K562 (cell line): ENCODE results near the gene DENND1A. TPM values are rescaled to one million over a fixed set of nuclear protein-coding genes. Genes with fewer than 3 reads are reported as not detected.
A peak's percentile ranks its signal among the peaks of the same experiment; 100 is the strongest.

ENCODE experiments used
- ATAC-seq: fragments of 200-7000 bp; cut with Tn5 transposase; 3 replicates; pipeline ENCODE4 v1.9.1; 2020; ENCODE audit warnings: moderate library complexity
- BruUV-seq: library from RNA; stranded (reverse); fragments of 400-500 nt; replicated peaks from 2 replicates; lab custom pipeline; 2021; lab: Mats Ljungman, UMichigan
- CTCF ChIA-PET: fragments of 300-600 bp; formaldehyde crosslinking; extraction: SDS; loops from one replicate; lab custom pipeline; 2021; ENCODE audit warnings: low intra/inter-chr PET ratio; lab: Yijun Ruan, JAX
- POLR2A ChIA-PET: fragments of 300-600, 350-650 bp; sonication (Branson Sonifier 250); formaldehyde crosslinking; extraction: SDS; loops from one replicate; lab custom pipeline; 2021; ENCODE audit warnings: antibody characterized with exemption, inconsistent platforms; lab: Yijun Ruan, JAX
- DNase-seq, 4 experiments: peaks; one replicate each; pipeline versions ENCODE4 v3.0.0 to v3.0.0-alpha.2; 2011 to 2018; ENCODE audit warnings: low spot score in 3 of 4, mixed read lengths in 3 of 4; ENCODE audit errors: extremely low read depth in 1 of 4
- FAIRE-seq: peaks from 2 replicates; lab custom pipeline; 2011; peaks lifted over from hg19 to GRCh38; lab: Jason Lieb, UNC
- H2AFZ ChIP-seq: 2 replicates; pipeline ENCODE4 v1.6.0; 2011; ENCODE audit warnings: low read depth, low read length, control low read depth, inconsistent platforms
- H3K27ac ChIP-seq: fragments of 200-600 bp; 3 replicates; pipeline ENCODE4 v1.8.0; 2011; ENCODE audit warnings: low read depth, mild to moderate bottlenecking, control low read depth, inconsistent platforms, low read length, moderate library complexity, mixed read lengths; ENCODE audit errors: extremely low read depth
- H3K27me3 ChIP-seq, 2 experiments: fragments of 300-600 bp in 1 of 2; 2 replicates in 1 of 2; 3 replicates in 1 of 2; pipeline versions ENCODE4 v1.6.0 to v1.8.0; 2011; ENCODE audit warnings: inconsistent platforms in 2 of 2, low read length in 2 of 2, mild to moderate bottlenecking in 1 of 2, mixed read lengths in 1 of 2, moderate library complexity in 1 of 2; ENCODE audit not compliant: control insufficient read depth in 2 of 2, insufficient read depth in 2 of 2
- H3K36me3 ChIP-seq: fragments of 300-600 bp; 3 replicates; pipeline ENCODE4 v1.8.0; 2011; ENCODE audit warnings: mild to moderate bottlenecking, low read length, inconsistent platforms; ENCODE audit not compliant: control insufficient read depth, insufficient read depth
- H3K4me1 ChIP-seq, 2 experiments: fragments of 200-600 bp in 1 of 2; replicated peaks in 1 of 2; 2 replicates in 1 of 2; 3 replicates in 1 of 2; pipeline versions ENCODE4 v1.5.1 to v1.8.0; 2011; ENCODE audit warnings: inconsistent platforms in 2 of 2, low read length in 2 of 2, mild to moderate bottlenecking in 1 of 2, mixed read lengths in 1 of 2, moderate library complexity in 1 of 2; ENCODE audit not compliant: control insufficient read depth in 2 of 2, insufficient read depth in 2 of 2
- H3K4me2 ChIP-seq: 2 replicates; pipeline ENCODE4 v1.6.1; 2011; ENCODE audit warnings: low read length, control low read depth, inconsistent platforms, mixed read lengths; ENCODE audit not compliant: insufficient read depth
- H3K4me3 ChIP-seq: fragments of 200-600 bp; sonication (generic), shearing (Covaris generic); 2 replicates; pipeline ENCODE4 v1.5.1; 2016; ENCODE audit warnings: control low read depth, inconsistent platforms
- H3K79me2 ChIP-seq: fragments of 200-600 bp; 3 replicates; pipeline ENCODE4 v1.8.0; 2011; ENCODE audit warnings: low read length, inconsistent platforms; ENCODE audit not compliant: control insufficient read depth, insufficient read depth
- H3K9ac ChIP-seq, 2 experiments: 2 replicates each; pipeline versions ENCODE4 v1.6.0 to v1.6.1; 2011; ENCODE audit warnings: low read depth in 2 of 2, low read length in 2 of 2, control low read depth in 1 of 2, inconsistent platforms in 1 of 2, mild to moderate bottlenecking in 1 of 2, mixed read lengths in 1 of 2; ENCODE audit not compliant: insufficient read depth in 1 of 2
- H3K9me1 ChIP-seq: one replicate; pipeline ENCODE4 v1.6.0; 2011; ENCODE audit warnings: inconsistent platforms, mild to moderate bottlenecking, low read length, moderate library complexity; ENCODE audit not compliant: control insufficient read depth, insufficient read depth
- H3K9me3 ChIP-seq: replicated peaks from 2 replicates; pipeline ENCODE4 v1.5.1; 2011; ENCODE audit warnings: low read depth, low read length, inconsistent platforms; ENCODE audit not compliant: control insufficient read depth, insufficient read depth
- H4K20me1 ChIP-seq: replicated peaks from 2 replicates; pipeline ENCODE4 v1.6.1; 2011; ENCODE audit warnings: low read length, inconsistent platforms, mixed read lengths; ENCODE audit not compliant: control insufficient read depth, insufficient read depth
- BRF1 ChIP-seq: IDR thresholded peaks from 3 replicates; pipeline ENCODE4 v1.6.1; 2011; ENCODE audit warnings: borderline replicate concordance, mild to moderate bottlenecking; ENCODE audit not compliant: insufficient read length; ENCODE audit errors: extremely low read depth
- C11orf30 ChIP-seq: fragments of 450-650 bp; IDR thresholded peaks from 2 replicates; pipeline ENCODE4 v1.6.1; 2016; ENCODE audit warnings: low read depth, mild to moderate bottlenecking
- CEBPB ChIP-seq: fragments of 450-650 bp; IDR thresholded peaks from 2 replicates; pipeline ENCODE4 v1.6.1; 2016; ENCODE audit warnings: missing genetic modification characterization, missing compliant biosample characterization
- CEBPG ChIP-seq, 3 experiments: fragments of 200-800 bp in 1 of 3; sonication (Bioruptor generic) in 1 of 3; sonication (generic) in 1 of 3; formaldehyde crosslinking in 1 of 3; IDR thresholded peaks in 2 of 3; conservative IDR thresholded peaks in 1 of 3; 2 replicates each; pipeline versions ENCODE4 v1.6.1 to v1.8.0; 2016 to 2022; ENCODE audit warnings: missing compliant biosample characterization in 2 of 3, missing genetic modification characterization in 2 of 3, mild to moderate bottlenecking in 1 of 3, missing genetic modification reagents in 1 of 3
- EGR1 ChIP-seq: fragments of 450-650 bp; conservative IDR thresholded peaks from 2 replicates; pipeline ENCODE4 v1.6.1; 2017; ENCODE audit warnings: mild to moderate bottlenecking
- ETV6 ChIP-seq, 3 experiments: fragments of 150-350 bp in 1 of 3; sonication (generic) in 1 of 3; formaldehyde crosslinking in 1 of 3; IDR thresholded peaks; 2 replicates each; pipeline versions ENCODE4 v1.6.1 to v1.8.0; 2014 to 2022; ENCODE audit warnings: borderline replicate concordance in 2 of 3, low read depth in 2 of 3, antibody characterized with exemption in 1 of 3, low read length in 1 of 3, mild to moderate bottlenecking in 1 of 3, missing genetic modification reagents in 1 of 3
- GTF2E2 ChIP-seq: fragments of 200-800 bp; sonication (Bioruptor generic); IDR thresholded peaks from 2 replicates; pipeline ENCODE4 v1.6.1; 2016; ENCODE audit warnings: missing genetic modification characterization, missing compliant biosample characterization
- KDM1A ChIP-seq, 2 experiments: fragments of 450-650 bp; IDR thresholded peaks; 2 replicates each; pipeline ENCODE4 v1.6.1; 2016; ENCODE audit warnings: mild to moderate bottlenecking in 2 of 2
- ZKSCAN8 ChIP-seq: fragments of 200-800 bp; sonication (Bioruptor generic); IDR thresholded peaks from 2 replicates; pipeline ENCODE4 v1.6.1; 2016; ENCODE audit warnings: missing genetic modification characterization, missing compliant biosample characterization
- WGBS: fragments of 100-300 bp; shearing (Covaris generic); methylation state at CpG from one replicate; pipeline ENCODE4 v1.1.6; 2016; ENCODE audit warnings: low coverage, mixed read lengths; ENCODE audit not compliant: insufficient coverage; ENCODE audit errors: missing lambda C conversion rate; 5-methylcytosine and 5-hydroxymethylcytosine counted together
- in situ Hi-C: fragments of 300-500 bp; cut with MboI; formaldehyde crosslinking; loops from 4 replicates; pipeline ENCODE4 v1.15.0; 2018; ENCODE audit warnings: inconsistent platforms, mixed read lengths
- intact Hi-C: fragments of 100-400 bp; cut with micrococcal nuclease; formaldehyde crosslinking; loops from 2 replicates; pipeline ENCODE4 v1.14.2; 2022
- polyA plus RNA-seq, 8 experiments: library from polyadenylated mRNA; depleted of rRNA in 4 of 8; stranded (reverse) in 5 of 8; unstranded in 3 of 8; fragments of >200 nt; fragmentation: Nextera tagmentation in 2 of 8; fragmentation: Illumina TruSeq in 1 of 8; extraction: Ambion mirVana in 2 of 8; extraction: Trizol in 1 of 8; gene quantifications; 2 replicates each; pipeline versions ENCODE4 v1.2.1 to v1.2.3, GENCODE V29; 2011 to 2014; ENCODE audit warnings: inconsistent platforms in 1 of 8, missing spikeins in 1 of 8
- total RNA-seq, 7 experiments: library from RNA; depleted of rRNA in 6 of 7; stranded (reverse); fragments of >200 nt in 6 of 7; fragmentation: Illumina TruSeq in 2 of 7; extraction: Trizol in 2 of 7; gene quantifications; 2 replicates each; pipeline versions ENCODE4 v1.2.1 to v1.2.3, GENCODE V29; 2011 to 2021; ENCODE audit warnings: low replicate concordance in 1 of 7
- TF ChIP-seq, protein P1 (sequence below): fragments of 450-650 bp; conservative IDR thresholded peaks from 2 replicates; pipeline ENCODE4 v1.6.1; 2016; ENCODE audit warnings: missing genetic modification characterization, low read depth, mild to moderate bottlenecking, control low read depth, missing compliant biosample characterization
- TF ChIP-seq, protein P2 (sequence below): fragments of 450-650 bp; IDR thresholded peaks from 2 replicates; pipeline ENCODE4 v1.6.1; 2016; ENCODE audit warnings: missing biosample characterization, missing genetic modification characterization

DENND1A gene
- total and polyA plus RNA-seq, 9 of the 15 experiments (the other 6 are each of a cell fraction or from before 2014, with no cell fraction given), result 7.6 to 29.5 (median 15.7) TPM

DNA sequence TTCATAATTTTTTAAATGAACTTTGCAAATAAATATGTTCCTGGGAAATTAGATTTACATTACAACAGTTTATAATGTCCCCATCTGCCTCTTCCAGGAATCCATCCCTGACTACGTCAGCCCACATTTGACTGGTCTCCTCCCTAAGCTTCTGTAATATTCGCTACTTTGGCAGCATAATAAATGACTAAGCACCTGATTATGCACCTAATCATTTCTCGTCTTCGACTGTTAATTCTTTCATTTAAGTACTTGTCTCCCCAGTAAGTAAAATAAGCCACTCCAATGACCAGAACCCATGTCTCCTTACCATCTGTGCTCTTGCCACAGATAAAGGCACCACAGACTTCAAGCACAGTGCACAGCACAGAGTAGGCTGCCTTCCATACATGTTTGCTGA is 122.7 kb downstream of the DENND1A start:
- Histone ChIP-seq H3K27me3 (no peaks in the 10 kb centered on the region), H3K9ac (no peak overlapping the region), H3K79me2 (no peaks in the 10 kb centered on the region), H2AFZ (no peak overlapping the region), H3K27ac (no peak overlapping the region), H3K9me1 (no peaks in the 10 kb centered on the region), H3K4me3 (no peak overlapping the region), H3K4me2 (no peak overlapping the region), H3K36me3 (no peaks in the 10 kb centered on the region), H4K20me1 (no peaks in the 10 kb centered on the region), H3K4me1 (no peaks in the 10 kb centered on the region), H3K9me3 (no peaks in the 10 kb centered on the region)
- intact Hi-C loops (no loop called here), in situ Hi-C loops (no loop called here)
- DNase-seq (no peak), ATAC-seq (no peak), FAIRE-seq (no peak)
- WGBS, result 82% methylated on average over 4 of the region's 4 CpGs
- ChIA-PET POLR2A (no interaction called here), CTCF (no interaction called here)
- no TSS peak for BruUV-seq
- TF ChIP-seq BRF1 (no peak), C11orf30 (no peak), GTF2E2 (tag) (no peak)
- TF ChIP-seq, protein P1, sequence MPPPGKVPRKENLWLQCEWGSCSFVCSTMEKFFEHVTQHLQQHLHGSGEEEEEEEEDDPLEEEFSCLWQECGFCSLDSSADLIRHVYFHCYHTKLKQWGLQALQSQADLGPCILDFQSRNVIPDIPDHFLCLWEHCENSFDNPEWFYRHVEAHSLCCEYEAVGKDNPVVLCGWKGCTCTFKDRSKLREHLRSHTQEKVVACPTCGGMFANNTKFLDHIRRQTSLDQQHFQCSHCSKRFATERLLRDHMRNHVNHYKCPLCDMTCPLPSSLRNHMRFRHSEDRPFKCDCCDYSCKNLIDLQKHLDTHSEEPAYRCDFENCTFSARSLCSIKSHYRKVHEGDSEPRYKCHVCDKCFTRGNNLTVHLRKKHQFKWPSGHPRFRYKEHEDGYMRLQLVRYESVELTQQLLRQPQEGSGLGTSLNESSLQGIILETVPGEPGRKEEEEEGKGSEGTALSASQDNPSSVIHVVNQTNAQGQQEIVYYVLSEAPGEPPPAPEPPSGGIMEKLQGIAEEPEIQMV (tag), result no peak

DNA sequence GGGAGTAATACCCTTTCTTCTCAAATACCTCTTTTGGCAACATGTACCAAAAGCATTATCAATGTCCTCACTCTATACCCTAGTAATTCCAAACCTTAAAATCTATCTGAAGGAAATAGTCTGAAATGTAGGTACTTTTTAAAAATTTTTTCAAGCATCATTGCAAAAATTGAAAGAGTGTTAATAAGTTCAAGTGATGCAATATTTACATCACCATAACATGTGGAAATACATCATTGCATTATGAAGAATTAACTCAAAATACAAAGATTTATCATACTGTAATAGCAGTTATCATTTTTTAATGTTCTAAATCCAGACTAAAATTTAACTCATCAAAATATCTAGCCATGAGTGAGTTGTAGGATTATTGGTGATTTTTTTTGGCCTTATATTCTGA is 123.1 kb downstream of the DENND1A start:
- Histone ChIP-seq H3K4me1 (no peaks in the 10 kb centered on the region), H3K9me1 (no peaks in the 10 kb centered on the region), H3K27me3 (no peaks in the 10 kb centered on the region), H3K36me3 (no peaks in the 10 kb centered on the region), H3K4me2 (no peak overlapping the region), H2AFZ (no peak overlapping the region), H4K20me1 (no peaks in the 10 kb centered on the region), H3K4me3 (no peak overlapping the region), H3K79me2 (no peaks in the 10 kb centered on the region), H3K9me3 (no peaks in the 10 kb centered on the region), H3K9ac (no peak overlapping the region), H3K27ac (no peak overlapping the region)
- DNase-seq (no peak), FAIRE-seq (no peak), ATAC-seq (no peak)
- in situ Hi-C loops (no loop called here), intact Hi-C loops (no loop called here)
- ChIA-PET CTCF (no interaction called here), POLR2A (no interaction called here)
- no TSS peak for BruUV-seq
- no peak for TF ChIP-seq CEBPG (CRISPR knock-in tag; IDR thresholded peaks at IDR 0.05)
- TF ChIP-seq CEBPG (tag; conservative IDR thresholded peaks at IDR 0.05 in 1 of 2, IDR thresholded peaks at IDR 0.05 in 1 of 2), result peak; percentile 64 to 76
- 0 out of 2 replicates have a peak, but pooled peaks have one; percentile 14 for TF ChIP-seq CEBPB (tag)
- no peak for TF ChIP-seq GTF2E2 (tag)
- TF ChIP-seq, protein P2, sequence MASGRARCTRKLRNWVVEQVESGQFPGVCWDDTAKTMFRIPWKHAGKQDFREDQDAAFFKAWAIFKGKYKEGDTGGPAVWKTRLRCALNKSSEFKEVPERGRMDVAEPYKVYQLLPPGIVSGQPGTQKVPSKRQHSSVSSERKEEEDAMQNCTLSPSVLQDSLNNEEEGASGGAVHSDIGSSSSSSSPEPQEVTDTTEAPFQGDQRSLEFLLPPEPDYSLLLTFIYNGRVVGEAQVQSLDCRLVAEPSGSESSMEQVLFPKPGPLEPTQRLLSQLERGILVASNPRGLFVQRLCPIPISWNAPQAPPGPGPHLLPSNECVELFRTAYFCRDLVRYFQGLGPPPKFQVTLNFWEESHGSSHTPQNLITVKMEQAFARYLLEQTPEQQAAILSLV, result no peak
- no peak for TF ChIP-seq C11orf30
- no peak for TF ChIP-seq KDM1A (IDR thresholded peaks at IDR 0.05)
- no peak for TF ChIP-seq EGR1
- TF ChIP-seq ZKSCAN8 (CRISPR knock-in tag), result no peak
- TF ChIP-seq ETV6 (IDR thresholded peaks at IDR 0.05; ENCODE audit: borderline replicate concordance in 1 of 2, low read depth in 2 of 2, low read length in 1 of 2), result no peak
- no peak for TF ChIP-seq ETV6 (CRISPR knock-in tag; IDR thresholded peaks at IDR 0.05; ENCODE audit: borderline replicate concordance)
